ENCODE data around the gene SIRPA. TPM values are rescaled to one million over a fixed set of nuclear protein-coding genes. Genes with fewer than 3 reads are reported as not detected.

SIRPA gene
- total RNA-seq, 1 experiment from 2014 or later, result 7.2 TPM

DNA sequence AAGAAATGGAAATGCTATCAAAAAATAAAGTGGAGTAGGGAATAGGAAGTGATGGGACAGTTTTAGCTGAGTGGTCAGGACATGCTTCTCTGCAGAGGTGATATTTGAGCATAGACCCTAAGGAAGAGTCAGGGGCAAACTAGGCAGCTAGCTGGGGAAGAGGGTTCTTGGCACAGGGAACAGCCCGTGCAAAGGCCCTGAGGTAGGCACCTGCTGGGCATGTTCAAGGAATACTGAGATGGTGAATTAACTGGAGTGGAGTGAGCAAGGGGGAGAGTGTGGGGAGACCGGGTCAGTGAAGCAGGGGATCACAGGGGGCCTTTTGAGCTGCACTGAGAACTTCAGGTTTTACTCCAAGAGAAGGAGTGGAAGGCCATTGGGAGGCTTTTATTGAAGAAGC, 7.5 kb upstream of the SIRPA start:
- no peak for DNase-seq (ENCODE audit: low read depth)

- DNase-seq (ENCODE audit: low read depth), result peak; percentile 30
Observed at GRCh38 chr20:1888796-1889463, 6.3 kb upstream of the SIRPA start.

GRCh38 chr20:1890469-1891262, 4.5 kb upstream of the SIRPA start:
- no peak for DNase-seq (ENCODE audit: low read depth)

DNA sequence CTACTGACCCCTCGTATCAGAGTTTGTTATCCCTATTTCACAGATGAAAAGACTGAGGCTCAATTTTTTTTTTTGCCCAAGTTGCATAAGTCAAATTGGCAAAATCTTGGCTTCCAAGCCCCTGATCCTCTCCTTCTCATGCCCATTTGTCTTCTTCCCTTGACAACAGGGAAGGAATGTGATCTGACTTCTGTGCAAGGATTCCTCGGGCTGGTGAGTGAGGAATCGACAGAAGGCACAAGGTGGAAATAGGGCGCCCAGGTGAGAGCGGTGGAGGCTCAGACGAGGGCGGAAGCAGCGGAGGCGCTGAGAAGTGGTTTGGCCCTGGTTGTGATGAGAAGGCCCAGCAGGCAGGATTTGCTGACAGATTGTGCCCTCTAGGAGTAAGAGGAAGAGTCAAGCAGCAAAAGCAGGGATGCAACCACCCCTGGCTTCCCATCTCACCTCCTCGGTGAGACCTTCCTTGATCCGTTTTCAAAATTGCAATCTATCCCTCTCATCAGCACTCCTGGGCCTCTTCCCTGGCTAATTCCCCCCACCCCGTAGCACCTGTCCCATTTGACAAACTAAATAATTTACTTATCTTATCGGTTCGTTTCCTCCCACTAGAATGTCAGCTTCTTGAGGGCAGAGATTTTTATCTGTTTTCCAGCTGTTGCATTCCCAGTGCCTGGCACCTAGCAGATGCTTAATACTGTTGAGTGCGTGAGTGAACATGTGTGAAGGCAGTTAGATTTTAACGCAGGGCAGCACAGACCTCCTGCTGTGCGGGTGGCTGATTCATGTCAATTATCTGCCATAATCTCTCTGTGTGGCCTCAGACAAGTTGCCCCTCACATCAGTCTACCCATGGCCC, 3.7 kb upstream of the SIRPA start:
- peak; percentile 49 for DNase-seq (ENCODE audit: low read depth)

- DNase-seq (ENCODE audit: low read depth), result no peak
Observed at GRCh38 chr20:1892119-1892385, 3.2 kb upstream of the SIRPA start.

DNA sequence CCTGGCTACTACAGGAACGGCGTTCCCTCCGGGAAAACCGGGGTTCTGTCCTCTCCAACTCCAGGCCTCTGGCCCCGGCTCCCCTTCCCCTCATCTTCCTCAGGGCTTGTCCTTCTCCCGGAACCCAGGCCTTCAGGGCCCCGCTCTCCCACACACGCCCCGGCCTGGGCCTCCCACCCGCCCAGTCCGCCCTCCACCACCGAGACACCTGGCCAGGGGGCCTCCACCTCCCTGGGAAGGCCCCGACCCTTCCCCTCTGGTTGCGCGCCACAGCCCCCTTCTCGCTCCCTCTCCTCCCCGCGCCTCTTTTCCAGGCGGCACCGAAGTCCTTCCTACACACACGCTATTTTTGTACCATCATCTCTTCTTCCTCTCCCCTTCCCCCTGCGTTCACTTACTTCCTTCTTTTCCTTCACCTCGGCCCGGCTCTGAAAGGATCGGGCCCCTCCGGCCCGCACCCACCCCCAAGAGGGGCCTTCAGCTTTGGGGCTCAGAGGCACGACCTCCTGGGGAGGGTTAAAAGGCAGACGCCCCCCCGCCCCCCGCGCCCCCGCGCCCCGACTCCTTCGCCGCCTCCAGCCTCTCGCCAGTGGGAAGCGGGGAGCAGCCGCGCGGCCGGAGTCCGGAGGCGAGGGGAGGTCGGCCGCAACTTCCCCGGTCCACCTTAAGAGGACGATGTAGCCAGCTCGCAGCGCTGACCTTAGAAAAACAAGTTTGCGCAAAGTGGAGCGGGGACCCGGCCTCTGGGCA, 1.3 kb upstream of the SIRPA start:
- no peak for DNase-seq (ENCODE audit: low read depth)

- peak; percentile 56 for DNase-seq (ENCODE audit: low read depth)
Observed at GRCh38 chr20:1894471-1894950, 696 bp upstream of the SIRPA start.

- DNase-seq (ENCODE audit: low read depth), result peak; percentile 19
Observed at GRCh38 chr20:1895674-1896483, 672 bp downstream of the SIRPA start.

- no peak for DNase-seq (ENCODE audit: low read depth)
Observed at GRCh38 chr20:1896484-1897258, 1.5 kb downstream of the SIRPA start.

- DNase-seq (ENCODE audit: low read depth), result no peak
Observed at GRCh38 chr20:1897541-1897940, 2.3 kb downstream of the SIRPA start.

DNA sequence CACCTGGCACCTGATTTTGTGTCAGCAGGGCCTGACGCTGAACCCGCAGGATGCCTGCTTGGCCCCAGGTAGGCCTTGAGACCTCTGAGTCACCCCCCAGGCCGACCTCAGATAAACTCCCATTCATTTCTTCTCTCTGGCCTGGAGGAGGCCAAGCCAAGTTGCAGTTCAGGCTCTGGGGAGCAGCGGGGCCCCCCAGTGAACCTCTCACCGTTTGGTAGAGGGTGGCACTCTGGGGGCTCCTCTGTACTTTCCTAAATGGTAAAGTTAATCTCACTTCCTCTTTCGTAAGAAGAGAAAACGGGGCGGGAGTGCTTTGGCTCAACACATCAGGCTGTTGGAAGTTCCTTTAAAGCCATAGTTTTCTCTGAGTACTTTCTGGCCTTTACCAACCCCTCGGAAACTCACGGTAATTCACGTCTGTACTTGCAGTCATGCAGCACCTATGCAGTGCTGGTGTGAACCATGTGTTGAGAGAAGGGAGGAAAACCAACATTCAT, 2.8 kb downstream of the SIRPA start:
- DNase-seq (ENCODE audit: low read depth), result no peak

DNA sequence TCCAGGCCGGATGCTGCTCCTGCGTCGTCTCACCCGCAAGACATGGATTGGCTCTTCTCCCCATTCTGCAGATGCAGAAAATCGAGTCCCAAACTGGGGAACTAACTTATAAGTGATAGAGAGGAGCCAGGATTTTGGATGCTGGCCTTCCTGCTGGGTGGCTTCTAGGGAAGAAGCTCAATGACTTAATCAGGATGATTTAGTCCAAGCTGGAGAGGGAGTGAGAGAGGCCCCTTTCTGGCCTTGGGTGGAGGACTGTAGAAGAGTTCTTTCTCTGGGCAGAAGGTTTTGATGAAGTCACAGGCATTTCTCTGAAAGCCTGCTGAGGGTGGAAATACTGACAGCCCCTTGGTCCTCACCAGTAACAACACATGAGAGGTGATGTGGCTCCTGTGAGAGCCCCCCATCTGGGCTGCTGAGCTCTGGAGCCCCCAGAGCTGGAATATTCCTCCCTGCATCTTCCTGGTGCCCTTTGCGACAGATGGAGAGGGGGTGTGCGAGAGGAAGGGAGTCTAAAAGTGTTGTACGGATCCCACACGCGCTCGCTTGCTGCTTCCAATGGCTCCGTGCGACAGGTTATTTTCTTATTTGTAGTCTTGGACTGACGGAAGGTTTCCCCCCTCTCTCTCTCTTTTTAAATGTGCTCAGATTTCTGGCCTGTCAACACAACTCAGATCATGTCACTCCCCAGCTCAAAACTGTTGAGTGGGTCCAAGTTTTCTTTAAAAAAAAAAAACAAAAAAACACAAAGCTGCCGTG, 3.5 kb downstream of the SIRPA start:
- no peak for DNase-seq (ENCODE audit: low read depth)

- DNase-seq (ENCODE audit: low read depth), result no peak
Observed at GRCh38 chr20:1899241-1899525, 4.0 kb downstream of the SIRPA start.

DNA sequence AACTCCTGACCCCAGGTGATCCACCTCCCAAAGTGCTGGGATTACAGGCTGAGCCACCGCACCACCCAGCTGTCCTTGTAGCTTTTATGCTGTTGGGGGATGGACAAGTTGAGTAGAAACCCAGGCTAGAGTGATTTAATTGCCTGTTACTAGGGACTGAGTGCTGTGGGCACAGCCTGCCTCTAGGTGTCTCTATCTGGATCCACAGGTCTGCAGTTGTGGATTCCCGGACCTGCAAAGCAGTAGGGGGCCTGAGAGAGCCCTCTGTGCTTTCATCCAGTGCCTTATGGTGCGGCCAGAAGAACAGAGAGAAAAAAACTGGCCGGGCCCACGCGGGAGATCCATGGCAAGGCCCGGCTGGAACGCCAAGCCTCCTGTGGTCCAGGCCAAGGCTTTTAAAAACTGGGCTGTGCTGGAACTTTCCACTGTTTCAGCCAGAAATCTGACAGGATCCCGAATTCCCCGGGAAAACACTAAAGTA, 5.2 kb downstream of the SIRPA start:
- DNase-seq (ENCODE audit: low read depth), result peak; percentile 72

- DNase-seq (ENCODE audit: low read depth), result no peak
Observed at GRCh38 chr20:1901704-1902103, 6.5 kb downstream of the SIRPA start.

GRCh38 chr20:1902188-1902587, 7.0 kb downstream of the SIRPA start:
- DNase-seq (ENCODE audit: low read depth), result no peak

GRCh38 chr20:1904135-1904534, 8.9 kb downstream of the SIRPA start:
- DNase-seq (ENCODE audit: low read depth), result no peak

- DNase-seq (ENCODE audit: low read depth), result no peak
Observed at GRCh38 chr20:1905009-1905408, 9.8 kb downstream of the SIRPA start.

DNA sequence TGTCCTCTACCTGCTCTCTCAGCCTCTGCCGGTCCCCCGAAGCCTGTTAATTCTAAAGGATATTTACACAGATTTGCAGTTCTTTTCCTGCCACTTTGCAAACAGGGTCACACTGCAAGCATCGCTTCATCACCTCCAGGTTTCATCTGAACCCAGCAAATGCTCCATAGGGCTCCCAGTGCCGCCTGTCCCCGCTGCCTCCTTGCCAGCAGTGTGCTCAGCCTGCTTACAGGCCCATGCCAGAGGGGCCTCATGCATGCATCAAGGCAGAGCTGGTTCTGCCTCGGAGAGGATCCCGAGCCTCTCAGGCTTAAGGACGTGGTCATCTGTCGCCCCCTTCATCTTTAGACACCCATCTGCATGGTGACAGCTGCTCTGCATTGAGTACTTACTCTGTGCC, 10.5 kb downstream of the SIRPA start:
- DNase-seq (ENCODE audit: low read depth), result no peak
